NCI-H146 treated with DMSO at 0.1 percent for 48 hours (cell line): ENCODE data around the gene CNTROB.
"Not testable (repeated sequence)": the region's sequence is repeated elsewhere in the genome, so short reads cannot be mapped to it uniquely, and the experiment has no call there.

ENCODE experiments used
- DNase-seq: peaks from one replicate; lab custom pipeline; 2025; ENCODE audit not compliant: unreplicated experiment; lab: John Stamatoyannopoulos, UW

Gene CNTROB

DNA sequence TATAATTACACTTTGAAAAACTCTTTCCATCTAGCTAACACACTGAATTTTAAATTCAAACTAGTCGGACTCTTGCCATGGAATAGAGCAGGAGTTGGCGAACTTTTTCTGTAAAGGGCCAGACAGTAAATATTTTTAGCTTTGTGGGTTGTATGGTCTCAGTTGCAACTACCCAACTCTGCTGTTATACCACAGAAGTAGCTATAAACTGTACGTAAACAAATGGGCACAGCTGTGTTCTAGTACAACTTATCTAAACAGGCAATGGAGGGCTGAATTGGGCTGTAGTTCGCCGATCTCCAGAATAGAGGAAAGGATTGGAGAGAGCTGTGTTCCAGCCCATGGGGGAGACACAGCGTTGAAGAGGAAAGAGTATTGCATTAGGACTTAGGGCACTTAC lies 8.7 kb downstream of the CNTROB start:
- no peak for DNase-seq

GRCh38 chr17:7943291-7943690 lies 11.3 kb downstream of the CNTROB start:
- no peak for DNase-seq

GRCh38 chr17:7944326-7944725 lies 12.3 kb downstream of the CNTROB start:
- no peak for DNase-seq

- DNase-seq = no peak
Observed at GRCh38 chr17:7945651-7946050, 13.6 kb downstream of the CNTROB start.

- no peak for DNase-seq
Observed at GRCh38 chr17:7946441-7946840, 14.4 kb downstream of the CNTROB start.

- no peak for DNase-seq
Observed at GRCh38 chr17:7947651-7948050, 15.6 kb downstream of the CNTROB start.

DNA sequence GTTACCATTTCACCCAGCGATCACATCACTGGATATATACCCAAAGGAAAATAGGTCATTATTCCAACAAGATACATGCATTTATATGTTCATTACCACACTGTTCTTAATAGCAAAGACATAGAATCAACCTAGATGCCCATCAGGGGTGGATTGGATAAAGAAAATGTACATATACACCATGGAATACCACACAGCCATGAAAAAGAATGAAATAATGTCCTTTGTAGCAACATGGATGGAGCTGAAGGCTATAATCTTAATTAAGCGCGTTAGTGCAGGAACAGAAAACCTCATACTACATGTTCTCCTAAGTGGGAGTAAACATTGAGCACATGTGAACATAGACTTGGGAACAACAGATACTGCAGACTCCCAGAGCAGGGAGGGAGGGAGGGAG lies 18.6 kb downstream of the CNTROB start:
- no peak for DNase-seq

GRCh38 chr17:7951143-7951792 lies 19.3 kb downstream of the CNTROB start:
- DNase-seq = no peak

DNA sequence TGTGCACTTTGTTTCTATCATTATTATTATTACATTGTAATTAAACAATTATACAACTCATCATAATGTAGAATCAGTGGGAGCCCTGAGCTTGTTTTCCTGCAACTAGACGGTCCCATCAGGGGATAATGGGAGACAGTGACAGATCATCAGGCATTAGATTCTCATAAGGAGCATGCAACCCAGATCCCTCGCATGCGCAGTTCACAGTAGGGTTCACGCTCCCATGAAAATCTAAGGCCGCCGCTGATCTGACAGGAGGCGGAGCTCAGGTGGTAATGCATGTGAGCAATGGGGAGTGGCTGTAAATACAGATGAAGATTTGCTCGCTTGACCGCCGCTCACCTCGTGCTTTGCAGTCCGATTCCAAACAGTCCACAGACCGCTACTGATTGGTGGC lies 21.3 kb downstream of the CNTROB start:
- not testable (repeated sequence) for DNase-seq

DNA sequence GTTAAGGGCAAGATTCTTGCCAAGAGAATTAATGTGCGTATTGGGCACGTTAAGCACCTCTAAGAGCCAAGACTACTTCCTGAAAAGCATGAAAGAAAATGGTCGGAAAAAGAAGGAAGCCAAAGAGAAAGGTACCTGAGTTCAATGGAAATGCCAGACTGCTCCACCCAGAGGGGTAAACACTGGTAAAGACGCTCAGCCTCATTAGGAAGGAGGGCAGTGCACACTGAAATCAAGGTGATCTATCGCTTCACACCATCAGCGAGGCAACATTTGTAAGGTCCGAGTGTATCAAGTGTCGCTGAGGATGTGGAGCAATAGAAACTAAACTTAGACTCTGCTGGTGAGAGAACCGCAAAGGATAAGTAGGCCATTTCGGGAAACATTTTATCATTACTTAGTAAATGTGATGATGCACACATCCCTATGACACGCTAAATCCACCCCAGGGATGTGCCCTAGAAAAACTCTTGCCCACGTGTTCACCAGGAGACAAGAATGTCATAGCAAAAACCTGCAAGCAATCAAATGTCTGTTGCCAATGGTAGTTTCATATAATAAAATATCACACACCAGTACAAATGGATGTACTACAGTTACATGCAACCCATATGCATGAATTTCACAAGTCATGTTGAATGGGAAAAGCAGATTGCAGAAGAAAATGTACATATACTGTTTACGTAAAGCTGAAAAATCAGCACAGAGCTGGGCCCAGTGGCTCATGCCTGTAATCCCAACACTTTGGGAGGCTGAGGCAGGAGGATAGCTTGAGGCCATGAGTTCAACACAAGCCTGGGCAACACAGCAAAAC lies 23.6 kb downstream of the CNTROB start:
- DNase-seq = no peak

DNA sequence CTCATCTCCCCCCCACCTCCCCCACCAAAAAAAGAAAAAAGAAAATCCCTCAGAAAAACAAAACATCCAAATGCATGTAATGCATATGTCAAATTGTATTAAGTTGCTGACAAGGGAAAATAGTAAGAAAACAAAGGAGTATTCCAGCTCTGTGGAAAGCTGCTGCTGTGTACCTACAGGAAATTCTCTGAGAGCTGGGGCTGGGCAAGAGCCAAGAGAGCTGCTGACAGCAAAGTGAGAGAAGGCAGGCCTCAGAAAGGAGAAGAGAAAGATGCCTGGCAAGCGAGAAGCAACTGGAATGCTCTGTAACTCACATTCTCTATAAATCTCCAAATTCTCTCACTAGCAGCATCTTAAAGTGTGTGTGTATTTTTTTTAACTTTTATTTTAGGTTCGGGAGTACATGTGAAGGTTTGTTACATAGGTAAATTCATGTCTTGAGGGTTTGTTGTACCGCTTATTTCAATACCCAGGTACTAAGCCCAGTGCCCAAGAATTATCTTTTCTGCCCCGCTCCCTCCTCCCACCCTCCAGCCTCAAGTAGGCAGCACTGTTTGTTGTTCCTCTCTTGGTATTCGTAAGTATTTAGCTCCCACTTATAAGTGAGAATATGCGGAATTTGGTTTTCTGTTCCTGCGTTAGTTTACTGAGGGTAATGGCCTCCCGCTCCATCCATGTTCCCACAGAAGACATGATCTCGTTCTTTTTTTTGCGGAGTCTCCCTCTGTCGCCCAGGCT lies 24.4 kb downstream of the CNTROB start:
- DNase-seq = no peak

DNA sequence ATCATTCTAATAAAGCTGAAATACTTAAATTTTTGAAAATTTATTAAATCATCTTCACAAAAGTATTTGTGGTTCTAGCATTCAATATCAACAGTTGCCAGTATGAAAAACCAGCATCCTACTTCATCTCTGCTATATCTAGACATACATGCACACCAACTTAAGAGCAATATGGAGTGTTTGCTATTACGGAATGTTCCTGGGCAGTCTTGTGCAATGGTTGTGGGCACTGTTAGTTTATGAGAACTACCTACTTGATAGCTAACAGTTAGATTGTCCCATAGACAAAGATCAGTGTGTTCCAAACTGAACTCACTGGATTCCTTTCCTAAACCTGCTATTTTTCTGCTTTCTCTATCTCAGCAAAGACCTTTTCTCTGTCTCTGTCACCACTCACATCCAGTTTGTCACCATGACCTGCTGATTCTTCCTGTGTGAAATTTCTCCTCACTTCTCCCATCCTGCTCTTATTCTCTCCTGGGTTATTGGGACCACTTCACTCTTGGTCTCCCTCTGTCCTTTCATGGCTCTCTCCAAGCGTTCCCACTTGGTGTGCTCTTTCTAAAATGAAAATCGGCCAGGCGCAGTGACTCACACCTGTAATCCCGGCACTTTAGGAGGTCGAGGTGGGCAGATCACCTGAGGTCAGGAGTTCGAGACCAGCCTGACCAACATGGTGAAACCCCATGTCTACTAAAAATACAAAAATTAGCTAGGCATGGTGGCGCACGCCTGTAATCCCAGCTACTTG lies 27.7 kb downstream of the CNTROB start:
- DNase-seq = no peak

DNA sequence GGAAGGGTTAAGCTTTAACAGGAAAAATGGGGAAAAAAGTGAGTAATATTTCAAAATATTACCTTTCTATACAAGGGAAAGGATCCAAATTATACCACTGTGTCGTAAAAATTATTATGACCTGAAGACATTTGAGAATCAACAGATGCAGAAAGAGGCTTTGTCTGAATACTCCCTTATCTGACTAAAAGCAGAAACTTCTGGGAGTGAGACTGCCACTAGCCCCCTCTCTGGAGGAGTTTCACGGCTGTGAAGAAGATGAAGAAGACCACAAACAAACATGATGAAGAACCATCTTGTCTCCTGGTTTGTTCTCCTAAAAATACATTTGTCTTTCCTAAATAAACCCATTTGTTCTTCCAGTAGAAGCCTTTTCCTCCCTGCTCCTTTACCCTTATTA lies 29.4 kb downstream of the CNTROB start:
- DNase-seq = no peak

- no peak for DNase-seq
Observed at GRCh38 chr17:7967751-7968150, 35.7 kb downstream of the CNTROB start.

GRCh38 chr17:7969433-7969832 lies 37.4 kb downstream of the CNTROB start:
- no peak for DNase-seq

DNA sequence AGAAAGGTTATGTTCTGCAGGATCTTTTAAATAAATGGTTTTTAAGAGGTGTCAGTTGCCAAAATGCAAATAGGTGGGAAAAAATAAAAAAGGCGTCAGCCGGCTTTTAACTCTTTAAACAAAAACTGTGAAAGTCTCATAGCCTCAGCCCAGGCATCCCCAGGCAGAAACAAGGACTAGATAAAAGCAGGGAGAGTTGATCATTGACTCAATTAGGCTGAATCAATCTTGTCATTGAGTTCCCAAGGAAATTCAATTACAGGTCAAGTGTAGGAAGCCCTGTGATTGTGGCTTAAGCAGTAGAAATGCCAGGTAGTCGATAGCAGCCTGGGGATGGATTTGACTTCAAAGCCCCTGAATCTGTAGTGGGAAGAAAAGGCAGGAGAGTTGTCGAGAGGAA lies 39.6 kb downstream of the CNTROB start:
- no peak for DNase-seq

DNA sequence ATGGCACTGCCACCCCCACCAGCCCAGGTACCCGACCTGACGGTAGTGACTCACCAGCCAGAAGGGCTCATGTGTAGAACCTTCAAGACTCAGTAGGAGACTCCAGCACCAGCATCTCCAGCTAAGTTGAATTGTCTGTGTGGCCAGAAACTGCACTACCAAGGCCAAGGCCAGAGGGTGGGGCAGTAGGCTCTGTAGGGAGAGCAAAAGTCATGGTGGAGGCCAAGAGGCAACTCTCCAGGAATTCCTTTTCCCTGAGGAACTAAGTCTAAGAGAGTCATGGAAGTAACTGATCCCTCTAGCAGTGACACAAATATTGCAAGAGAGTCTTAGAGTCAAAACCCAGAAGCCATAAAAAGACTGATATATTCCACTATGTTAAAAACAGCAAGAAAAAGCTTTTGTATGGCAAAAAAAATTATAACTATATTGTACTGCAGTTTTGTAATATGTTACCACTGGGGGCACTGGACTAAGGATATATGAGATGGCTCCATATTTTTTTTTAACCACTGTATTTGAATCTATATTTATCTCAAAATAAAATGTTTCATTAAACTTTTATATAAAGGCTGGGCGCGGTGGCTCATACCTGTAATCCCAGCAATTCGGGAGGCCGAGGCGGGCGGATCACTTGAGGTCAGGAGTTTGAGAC lies 40.3 kb downstream of the CNTROB start:
- DNase-seq = no peak

DNA sequence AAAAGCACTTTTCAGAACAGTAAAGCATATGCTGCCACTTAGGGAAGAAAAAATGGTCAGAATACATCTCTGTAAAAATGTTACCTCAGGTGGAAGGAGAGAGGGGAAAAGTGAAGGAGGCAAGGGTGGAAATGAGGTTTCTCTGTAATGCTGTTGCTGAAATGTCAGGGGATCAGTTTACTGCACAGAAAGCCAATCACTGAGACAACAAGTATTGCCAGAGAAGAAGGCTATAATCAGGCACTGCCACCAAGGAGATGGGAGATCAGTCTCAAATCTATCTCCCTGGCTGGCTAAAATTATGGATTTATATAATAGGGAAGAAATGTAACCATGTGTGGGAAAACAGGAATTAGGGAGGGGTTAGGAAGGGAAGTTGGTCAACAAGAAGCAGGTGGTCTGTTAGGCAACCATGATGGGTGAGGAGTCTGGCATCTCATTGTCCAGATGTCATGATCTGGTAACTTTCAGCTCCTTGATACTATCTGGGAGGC lies 42.7 kb downstream of the CNTROB start:
- no peak for DNase-seq

DNA sequence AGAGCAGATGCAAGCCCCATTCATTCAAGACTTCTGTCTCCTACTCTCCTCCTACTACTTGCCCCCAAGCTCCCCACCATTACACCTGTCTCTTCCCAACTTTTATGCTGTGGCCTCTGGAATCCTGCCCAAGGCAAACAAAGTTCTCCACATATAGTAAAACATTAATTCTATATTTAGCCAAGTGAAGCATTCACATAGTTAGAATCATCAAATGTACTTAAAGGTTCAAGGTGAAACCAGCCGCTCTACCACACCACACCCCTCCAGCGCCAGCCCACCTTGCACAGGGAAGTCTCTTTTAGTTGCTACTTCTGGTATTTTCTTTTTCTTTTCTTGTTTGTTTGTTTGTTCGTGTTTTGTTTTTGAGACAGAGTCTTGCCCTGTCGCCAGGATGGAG lies 45.0 kb downstream of the CNTROB start:
- DNase-seq = no peak

- no peak for DNase-seq
Observed at GRCh38 chr17:7977805-7978204, 45.8 kb downstream of the CNTROB start.

- no peak for DNase-seq
Observed at GRCh38 chr17:7982173-7982572, 50.2 kb downstream of the CNTROB start.
